ENCODE measurements around the gene AMDHD2. TPM values are rescaled to one million over a fixed set of nuclear protein-coding genes. Genes with fewer than 3 reads are reported as not detected.

Gene AMDHD2
- total and polyA plus RNA-seq, 2 of the 13 experiments (the other 11 are each of a cell fraction or from before 2014, with no cell fraction given), result 33.5 to 39.1 TPM

DNA sequence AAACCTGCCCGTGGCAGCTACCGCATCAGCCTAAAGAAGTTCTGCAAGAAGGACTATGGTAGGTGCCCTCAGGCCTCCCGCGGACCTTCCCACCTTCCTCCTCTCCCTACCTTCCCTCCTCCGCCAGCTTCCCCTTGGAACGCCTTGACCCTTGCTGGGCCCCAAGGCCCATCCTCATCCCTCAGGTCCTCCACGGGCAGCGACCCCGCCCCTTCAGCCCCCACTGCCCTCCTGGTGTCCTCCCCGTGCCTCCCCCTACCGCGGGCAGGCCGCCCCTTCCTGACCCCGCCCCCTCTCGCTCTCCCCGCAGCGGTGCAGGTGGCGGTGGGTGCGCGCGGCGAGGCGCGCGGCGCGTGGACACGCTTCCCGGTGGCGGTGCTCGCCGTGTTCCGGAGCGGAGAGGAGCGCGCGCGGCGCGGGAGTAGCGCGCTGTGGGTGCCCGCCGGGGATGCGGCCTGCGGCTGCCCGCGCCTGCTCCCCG is 46.7 kb upstream of the AMDHD2 start (continued):
- TF ChIP-seq, protein P1, sequence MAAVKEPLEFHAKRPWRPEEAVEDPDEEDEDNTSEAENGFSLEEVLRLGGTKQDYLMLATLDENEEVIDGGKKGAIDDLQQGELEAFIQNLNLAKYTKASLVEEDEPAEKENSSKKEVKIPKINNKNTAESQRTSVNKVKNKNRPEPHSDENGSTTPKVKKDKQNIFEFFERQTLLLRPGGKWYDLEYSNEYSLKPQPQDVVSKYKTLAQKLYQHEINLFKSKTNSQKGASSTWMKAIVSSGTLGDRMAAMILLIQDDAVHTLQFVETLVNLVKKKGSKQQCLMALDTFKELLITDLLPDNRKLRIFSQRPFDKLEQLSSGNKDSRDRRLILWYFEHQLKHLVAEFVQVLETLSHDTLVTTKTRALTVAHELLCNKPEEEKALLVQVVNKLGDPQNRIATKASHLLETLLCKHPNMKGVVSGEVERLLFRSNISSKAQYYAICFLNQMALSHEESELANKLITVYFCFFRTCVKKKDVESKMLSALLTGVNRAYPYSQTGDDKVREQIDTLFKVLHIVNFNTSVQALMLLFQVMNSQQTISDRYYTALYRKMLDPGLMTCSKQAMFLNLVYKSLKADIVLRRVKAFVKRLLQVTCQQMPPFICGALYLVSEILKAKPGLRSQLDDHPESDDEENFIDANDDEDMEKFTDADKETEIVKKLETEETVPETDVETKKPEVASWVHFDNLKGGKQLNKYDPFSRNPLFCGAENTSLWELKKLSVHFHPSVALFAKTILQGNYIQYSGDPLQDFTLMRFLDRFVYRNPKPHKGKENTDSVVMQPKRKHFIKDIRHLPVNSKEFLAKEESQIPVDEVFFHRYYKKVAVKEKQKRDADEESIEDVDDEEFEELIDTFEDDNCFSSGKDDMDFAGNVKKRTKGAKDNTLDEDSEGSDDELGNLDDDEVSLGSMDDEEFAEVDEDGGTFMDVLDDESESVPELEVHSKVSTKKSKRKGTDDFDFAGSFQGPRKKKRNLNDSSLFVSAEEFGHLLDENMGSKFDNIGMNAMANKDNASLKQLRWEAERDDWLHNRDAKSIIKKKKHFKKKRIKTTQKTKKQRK (IDR thresholded peaks at IDR 0.05; ENCODE audit: low read length), result no peak
- no peak for TF ChIP-seq NFIB (CRISPR knock-in tag; IDR thresholded peaks at IDR 0.05; ENCODE audit: borderline replicate concordance)
- TF ChIP-seq ERF (CRISPR knock-in tag; IDR thresholded peaks at IDR 0.05), result no peak
- no peak for TF ChIP-seq ZNF430 (CRISPR knock-in tag; IDR thresholded peaks at IDR 0.05)
- TF ChIP-seq TRAFD1 (CRISPR knock-in tag; IDR thresholded peaks at IDR 0.05; ENCODE audit: borderline replicate concordance), result no peak
- TF ChIP-seq NCOR1 (IDR thresholded peaks at IDR 0.05; ENCODE audit: borderline replicate concordance, low read length), result no peak
- TF ChIP-seq FOXP1 (IDR thresholded peaks at IDR 0.05), result no peak
- no peak for TF ChIP-seq FOXP1 (CRISPR knock-in tag; IDR thresholded peaks at IDR 0.05)
- TF ChIP-seq ZNF788 (CRISPR knock-in tag; IDR thresholded peaks at IDR 0.05; ENCODE audit: borderline replicate concordance), result 0 out of 2 replicates have a peak, but pooled peaks have one; percentile 20
- no peak for TF ChIP-seq SIX4 (CRISPR knock-in tag; IDR thresholded peaks at IDR 0.05)
- TF ChIP-seq SOX5 (CRISPR knock-in tag; IDR thresholded peaks at IDR 0.05; ENCODE audit: borderline replicate concordance), result no peak
- TF ChIP-seq AGO1 (IDR thresholded peaks at IDR 0.05; ENCODE audit: low read depth, low read length, poor library complexity, severe bottlenecking), result no peak
- TF ChIP-seq ZNF496 (CRISPR knock-in tag; IDR thresholded peaks at IDR 0.05; ENCODE audit: insufficient replicate concordance), result no peak
- no peak for TF ChIP-seq ZNF749 (CRISPR knock-in tag; IDR thresholded peaks at IDR 0.05; ENCODE audit: borderline replicate concordance)
- TF ChIP-seq SALL1 (CRISPR knock-in tag; IDR thresholded peaks at IDR 0.05), result peak; percentile 6; the same call in 1 of the 2 replicates
- no peak for TF ChIP-seq GLI4 (CRISPR knock-in tag; IDR thresholded peaks at IDR 0.05; ENCODE audit: borderline replicate concordance)
- no peak for TF ChIP-seq PREB (CRISPR knock-in tag; IDR thresholded peaks at IDR 0.05)
- TF ChIP-seq, protein P2, sequence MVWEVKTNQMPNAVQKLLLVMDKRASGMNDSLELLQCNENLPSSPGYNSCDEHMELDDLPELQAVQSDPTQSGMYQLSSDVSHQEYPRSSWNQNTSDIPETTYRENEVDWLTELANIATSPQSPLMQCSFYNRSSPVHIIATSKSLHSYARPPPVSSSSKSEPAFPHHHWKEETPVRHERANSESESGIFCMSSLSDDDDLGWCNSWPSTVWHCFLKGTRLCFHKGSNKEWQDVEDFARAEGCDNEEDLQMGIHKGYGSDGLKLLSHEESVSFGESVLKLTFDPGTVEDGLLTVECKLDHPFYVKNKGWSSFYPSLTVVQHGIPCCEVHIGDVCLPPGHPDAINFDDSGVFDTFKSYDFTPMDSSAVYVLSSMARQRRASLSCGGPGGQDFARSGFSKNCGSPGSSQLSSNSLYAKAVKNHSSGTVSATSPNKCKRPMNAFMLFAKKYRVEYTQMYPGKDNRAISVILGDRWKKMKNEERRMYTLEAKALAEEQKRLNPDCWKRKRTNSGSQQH (CRISPR knock-in tag; IDR thresholded peaks at IDR 0.05; ENCODE audit: low read depth), result no peak
- no peak for TF ChIP-seq ZBED4 (CRISPR knock-in tag; IDR thresholded peaks at IDR 0.05; ENCODE audit: borderline replicate concordance)
